GM23248 (cell line): Measurements from ENCODE around the gene STIP1. TPM values are rescaled to one million over a fixed set of nuclear protein-coding genes. Genes with fewer than 3 reads are reported as not detected.

Experiments used
- DNase-seq: peaks from one replicate; pipeline ENCODE4 v3.0.0-alpha.2; 2015
- H2AFZ ChIP-seq: fragments of 200-600 bp; sonication (generic); 2 replicates; pipeline ENCODE4 v1.6.1; 2016; ENCODE audit warnings: antibody characterized with exemption
- H3F3A ChIP-seq: fragments of 200-600 bp; sonication (generic); 2 replicates; pipeline ENCODE4 v1.6.1; 2016; ENCODE audit warnings: mild to moderate bottlenecking, antibody characterized with exemption, mixed run types; ENCODE audit not compliant: insufficient read depth
- H3K27ac ChIP-seq: fragments of 200-600 bp; sonication (generic); 2 replicates; pipeline ENCODE4 v1.5.1; 2016; ENCODE audit warnings: mild to moderate bottlenecking
- H3K27me3 ChIP-seq: fragments of 200-600 bp; sonication (generic); replicated peaks from 2 replicates; pipeline ENCODE4 v1.6.1; 2016; ENCODE audit warnings: mild to moderate bottlenecking; ENCODE audit not compliant: insufficient read depth
- H3K36me3 ChIP-seq: fragments of 200-600 bp; sonication (generic); 2 replicates; pipeline ENCODE4 v1.6.1; 2016; ENCODE audit warnings: low read depth, mild to moderate bottlenecking
- H3K4me1 ChIP-seq: fragments of 200-600 bp; sonication (generic); 2 replicates; pipeline ENCODE4 v1.6.1; 2016; ENCODE audit warnings: mild to moderate bottlenecking; ENCODE audit not compliant: insufficient read depth
- H3K4me2 ChIP-seq: fragments of 200-600 bp; sonication (generic); one replicate; pipeline ENCODE4 v1.6.1; 2016; ENCODE audit warnings: mild to moderate bottlenecking; ENCODE audit not compliant: unreplicated experiment
- H3K4me3 ChIP-seq: fragments of 200-600 bp; sonication (generic); 2 replicates; pipeline ENCODE4 v1.5.1; 2016; ENCODE audit warnings: mild to moderate bottlenecking
- H3K79me2 ChIP-seq: fragments of 200-600 bp; sonication (generic); 2 replicates; pipeline ENCODE4 v1.6.1; 2016; ENCODE audit warnings: mild to moderate bottlenecking; ENCODE audit not compliant: insufficient read depth
- H3K9ac ChIP-seq: fragments of 200-600 bp; sonication (generic); 2 replicates; pipeline ENCODE4 v1.6.1; 2016; ENCODE audit warnings: mild to moderate bottlenecking
- H3K9me2 ChIP-seq: fragments of 200-600 bp; sonication (generic); 2 replicates; pipeline ENCODE4 v1.6.1; 2016; ENCODE audit warnings: mixed run types, mild to moderate bottlenecking, moderate library complexity; ENCODE audit not compliant: insufficient read depth
- H3K9me3 ChIP-seq: fragments of 200-600 bp; sonication (generic); one replicate; pipeline ENCODE4 v1.6.1; 2017; ENCODE audit warnings: low read depth
- H4K20me1 ChIP-seq: fragments of 200-600 bp; sonication (generic); 2 replicates; pipeline ENCODE4 v1.6.0; 2016; ENCODE audit not compliant: insufficient read depth
- EZH2 ChIP-seq: fragments of 200-600 bp; sonication (generic); IDR thresholded peaks from 2 replicates; pipeline ENCODE4 v1.6.1; 2018; ENCODE audit warnings: antibody characterized with exemption, mild to moderate bottlenecking; ENCODE audit not compliant: insufficient read depth, poor library complexity, severe bottlenecking
- EZH2phosphoT487 ChIP-seq: fragments of 200-600 bp; sonication (generic); IDR thresholded peaks from 2 replicates; pipeline ENCODE4 v1.6.1; 2018; ENCODE audit warnings: antibody characterized with exemption, moderate library complexity, mild to moderate bottlenecking, low read depth; ENCODE audit not compliant: insufficient read depth
- WGBS, 2 experiments: methylation state at CpG; one replicate each; pipeline ENCODE4 v1.1.6; 2015 to 2017; ENCODE audit warnings: low lambda C conversion rate in 2 of 2, low coverage in 1 of 2; ENCODE audit errors: missing lambda C conversion rate in 2 of 2; 5-methylcytosine and 5-hydroxymethylcytosine counted together
- in situ Hi-C: fragments of 300-500 bp; cut with MboI; formaldehyde crosslinking; loops from 2 replicates; pipeline ENCODE4 v1.15.0; 2020
- polyA plus RNA-seq: library from polyadenylated mRNA; unstranded; fragments of >200 nt; fragmentation: Nextera tagmentation; extraction: Ambion mirVana; gene quantifications from 2 replicates; pipeline ENCODE4 v1.2.1, GENCODE V29; 2016
- total RNA-seq: library from RNA; depleted of rRNA; stranded (reverse); fragments of >200 nt; shearing (Covaris generic); gene quantifications from 2 replicates; pipeline ENCODE4 v1.2.3, GENCODE V29; 2014

Gene STIP1
- total and polyA plus RNA-seq, 2 experiments from 2014 or later, result 115 to 128 TPM

DNA sequence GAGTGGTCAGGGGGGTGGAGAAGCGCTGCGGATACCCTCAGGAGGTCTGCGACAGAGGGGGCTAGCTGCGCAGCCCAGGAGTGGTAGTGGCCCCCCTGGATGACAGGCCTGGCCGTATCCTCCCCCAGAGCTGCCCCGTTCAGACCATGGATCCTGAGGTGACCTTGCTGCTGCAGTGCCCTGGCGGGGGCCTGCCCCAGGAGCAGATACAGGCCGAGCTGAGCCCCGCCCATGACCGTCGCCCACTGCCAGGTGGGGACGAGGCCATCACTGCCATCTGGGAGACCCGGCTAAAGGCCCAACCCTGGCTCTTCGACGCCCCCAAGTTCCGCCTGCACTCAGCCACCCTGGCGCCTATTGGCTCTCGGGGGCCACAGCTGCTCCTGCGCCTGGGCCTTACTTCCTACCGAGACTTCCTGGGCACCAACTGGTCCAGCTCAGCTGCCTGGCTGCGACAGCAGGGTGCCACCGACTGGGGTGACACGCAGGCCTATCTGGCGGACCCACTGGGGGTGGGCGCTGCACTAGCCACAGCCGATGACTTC lies 40.6 kb downstream of the STIP1 start:
- H3K9me2 ChIP-seq, result no peaks in the 10 kb centered on the region
- H3K4me1 ChIP-seq, result peaks cover 6% of the 10 kb centered on the region; the same call in 1 of the 2 replicates
- H3F3A ChIP-seq, result peaks cover 6% of the 10 kb centered on the region; the same call in 1 of the 2 replicates
- peak; percentile 51 for DNase-seq
- TF ChIP-seq EZH2, result no peak
- TF ChIP-seq EZH2phosphoT487, result no peak
- H3K27ac ChIP-seq, result peak overlapping the region; percentile 46
- H3K36me3 ChIP-seq, result no peaks in the 10 kb centered on the region
- no peaks in the 10 kb centered on the region for H3K27me3 ChIP-seq
- peak overlapping the region; percentile 86 for H3K9ac ChIP-seq
- peak overlapping the region; percentile 82 for H3K4me2 ChIP-seq
- no peaks in the 10 kb centered on the region for H4K20me1 ChIP-seq
- WGBS, 2 experiments, result 0 to 9% methylated on average over 11 to 25 of the region's 26 CpGs
- peaks cover 41% of the 10 kb centered on the region for H3K79me2 ChIP-seq
- in situ Hi-C loops, result no loop called here
- H3K9me3 ChIP-seq, result no peaks in the 10 kb centered on the region
- H2AFZ ChIP-seq, result peak overlapping the region; percentile 89
- H3K4me3 ChIP-seq, result peak overlapping the region; percentile 97

GRCh38 chr11:64227405-64227956 lies 41.5 kb downstream of the STIP1 start:
- no peak overlapping the region for H2AFZ ChIP-seq
- H3K27me3 ChIP-seq, result no peaks in the 10 kb centered on the region
- 79 to 100% methylated on average over 1 to 3 of the region's 3 CpGs for WGBS, 2 experiments
- in situ Hi-C loops, result no loop called here
- peaks cover 6% of the 10 kb centered on the region; the same call in 1 of the 2 replicates for H3K4me1 ChIP-seq
- TF ChIP-seq EZH2phosphoT487, result no peak
- TF ChIP-seq EZH2, result no peak
- no peaks in the 10 kb centered on the region for H3K36me3 ChIP-seq
- peak overlapping the region; percentile 86 for H3K9ac ChIP-seq
- no peak for DNase-seq
- H3K79me2 ChIP-seq, result peaks cover 41% of the 10 kb centered on the region
- H3K27ac ChIP-seq, result no peak overlapping the region
- H3K4me2 ChIP-seq, result peak overlapping the region; percentile 82
- no peaks in the 10 kb centered on the region for H3K9me3 ChIP-seq
- no peaks in the 10 kb centered on the region for H3K9me2 ChIP-seq
- H3K4me3 ChIP-seq, result peak overlapping the region; percentile 97
- no peaks in the 10 kb centered on the region for H4K20me1 ChIP-seq
- H3F3A ChIP-seq, result peaks cover 6% of the 10 kb centered on the region; the same call in 1 of the 2 replicates

- WGBS, 2 experiments, result 87 to 88% methylated on average over 11 to 12 of the region's 12 CpGs
- no peaks in the 10 kb centered on the region for H3K9me2 ChIP-seq
- H3K27me3 ChIP-seq, result no peaks in the 10 kb centered on the region
- H3K36me3 ChIP-seq, result no peaks in the 10 kb centered on the region
- peaks cover 41% of the 10 kb centered on the region for H3K79me2 ChIP-seq
- in situ Hi-C loops, result no loop called here
- H3K27ac ChIP-seq, result no peak overlapping the region
- no peak for DNase-seq
- H3K4me1 ChIP-seq, result peaks cover 6% of the 10 kb centered on the region; the same call in 1 of the 2 replicates
- H3K9ac ChIP-seq, result no peak overlapping the region
- H3K4me2 ChIP-seq, result no peak overlapping the region
- no peaks in the 10 kb centered on the region for H4K20me1 ChIP-seq
- TF ChIP-seq EZH2phosphoT487 (no peak), EZH2 (no peak)
- H3F3A ChIP-seq, result peaks cover 6% of the 10 kb centered on the region; the same call in 1 of the 2 replicates
- no peaks in the 10 kb centered on the region for H3K9me3 ChIP-seq
- H3K4me3 ChIP-seq, result no peak overlapping the region
- no peak overlapping the region for H2AFZ ChIP-seq
Measured at GRCh38 chr11:64229090-64229743, 43.2 kb downstream of the STIP1 start.

DNA sequence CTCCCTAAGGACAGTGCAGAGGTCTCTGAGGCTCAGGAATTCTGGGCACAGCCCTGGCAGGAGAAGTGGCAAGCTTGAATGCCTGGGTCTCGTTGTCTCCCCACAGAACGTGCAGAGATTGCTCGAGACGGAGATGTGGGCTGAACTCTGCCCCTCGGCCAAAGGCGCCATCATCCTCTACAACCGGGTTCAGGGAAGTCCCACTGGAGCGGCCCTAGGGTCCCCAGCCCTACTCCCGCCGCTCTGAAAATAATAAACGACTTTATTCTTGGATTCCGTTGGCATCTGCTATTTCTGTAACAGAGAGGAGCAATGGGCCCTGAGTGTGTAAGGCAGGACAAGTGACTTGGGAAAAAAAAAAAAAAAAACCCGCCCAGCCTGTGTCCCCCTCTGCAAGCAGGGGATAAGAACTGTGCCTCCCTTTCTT lies 43.8 kb downstream of the STIP1 start:
- Histone ChIP-seq H3K9ac (peak overlapping the region; percentile 79), H2AFZ (peak overlapping the region; percentile 83), H3K27me3 (no peaks in the 10 kb centered on the region), H3K4me2 (peak overlapping the region; percentile 82), H3K27ac (peak overlapping the region; percentile 19), H3K9me3 (no peaks in the 10 kb centered on the region), H3K4me1 (peaks cover 6% of the 10 kb centered on the region; the same call in 1 of the 2 replicates), H3K36me3 (no peaks in the 10 kb centered on the region), H3K79me2 (peaks cover 39% of the 10 kb centered on the region), H3F3A (peaks cover 6% of the 10 kb centered on the region; the same call in 1 of the 2 replicates), H3K9me2 (no peaks in the 10 kb centered on the region), H3K4me3 (peak overlapping the region; percentile 90), H4K20me1 (no peaks in the 10 kb centered on the region)
- 45 to 46% methylated on average over 13 of the region's 13 CpGs for WGBS, 2 experiments
- TF ChIP-seq EZH2 (no peak), EZH2phosphoT487 (no peak)
- DNase-seq, result no peak
- in situ Hi-C loops, result no loop called here
